SK-N-DZ (cell line): ENCODE results near the gene PRKAA2. TPM values are rescaled to one million over a fixed set of nuclear protein-coding genes. Genes with fewer than 3 reads are reported as not detected.
"Not testable (repeated sequence)": the region's sequence is repeated elsewhere in the genome, so short reads cannot be mapped to it uniquely, and the experiment has no call there.

ENCODE experiments used
- DNase-seq: peaks from one replicate; pipeline ENCODE4 v3.0.0-alpha.2; 2015; ENCODE audit warnings: low spot score
- polyA plus RNA-seq, 2 experiments: library from polyadenylated mRNA; depleted of rRNA; stranded (reverse); fragments of >200 nt; gene quantifications; 2 replicates each; pipeline ENCODE4 v1.2.3, GENCODE V29; 2014

The PRKAA2 gene
- polyA plus RNA-seq (2014; cell fraction: cytosol; rRNA removed): 5.1 and 5.3 TPM in 2 replicates
- 4.0 and 4.2 TPM in 2 replicates for polyA plus RNA-seq (2014; cell fraction: nucleus; rRNA removed)

GRCh38 chr1:56644919-56645676, at the start of gene PRKAA2:
PRKAA2 (plus strand) TSS chr1:56645314; CDS start chr1:56645388, 74 bp downstream.
- peak; percentile 41 for DNase-seq

DNA sequence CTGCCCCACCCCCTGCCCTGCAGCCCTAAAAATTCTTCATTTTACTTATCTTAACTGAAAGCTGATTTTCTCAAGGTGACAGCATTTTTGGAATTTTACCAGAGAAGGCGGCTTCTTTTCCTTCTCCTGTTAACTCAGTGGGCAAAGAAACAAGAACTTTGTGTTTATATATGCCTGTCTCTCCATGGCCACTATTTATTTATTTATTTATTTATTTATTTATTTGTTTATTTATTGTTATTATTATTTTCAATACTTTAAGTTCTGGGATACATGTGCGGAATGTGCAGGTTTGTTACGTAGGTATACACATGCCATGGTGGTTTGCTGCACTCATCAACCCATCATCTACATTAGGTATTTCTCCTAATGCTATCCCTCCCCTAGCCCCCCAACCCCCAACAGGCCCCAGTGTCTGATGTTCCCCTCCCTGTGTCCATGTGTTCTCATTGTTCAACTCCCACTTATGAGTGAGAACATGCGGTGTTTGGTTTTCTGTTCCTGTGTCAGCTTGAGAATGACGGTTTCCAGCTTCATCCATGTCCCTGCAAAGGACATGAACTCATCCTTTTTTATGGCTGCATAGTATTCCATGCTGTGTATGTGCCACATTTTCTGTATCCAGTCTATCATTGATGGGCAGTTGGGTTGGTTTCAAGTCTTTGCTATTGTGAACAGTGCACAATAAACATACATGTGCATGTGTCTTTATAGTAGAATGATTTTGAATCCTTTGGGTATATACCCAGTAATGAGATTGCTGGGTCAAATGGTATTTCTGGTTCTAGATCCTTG, 49.5 kb upstream of the PRKAA2 start:
- not testable (repeated sequence) for DNase-seq

DNA sequence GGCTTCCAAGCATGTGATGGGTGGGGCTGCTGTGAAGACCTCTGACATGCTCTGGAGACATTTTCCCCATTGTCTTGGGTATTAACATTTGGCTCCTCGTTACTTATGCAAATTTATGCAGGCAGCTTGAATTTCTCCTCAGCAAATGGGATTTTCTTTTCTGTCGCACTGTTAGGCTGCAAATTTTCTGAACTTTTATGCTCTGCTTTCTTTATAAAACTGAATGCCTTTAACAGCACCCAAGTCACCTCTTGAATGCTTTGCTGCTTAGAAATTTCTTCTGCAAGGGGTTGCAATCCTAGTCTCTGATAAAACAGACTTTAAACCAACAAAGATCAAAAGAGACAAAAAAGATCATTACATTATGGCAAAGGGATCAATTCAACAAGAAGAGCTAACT, 35.0 kb upstream of the PRKAA2 start:
- DNase-seq: not testable (repeated sequence)

DNA sequence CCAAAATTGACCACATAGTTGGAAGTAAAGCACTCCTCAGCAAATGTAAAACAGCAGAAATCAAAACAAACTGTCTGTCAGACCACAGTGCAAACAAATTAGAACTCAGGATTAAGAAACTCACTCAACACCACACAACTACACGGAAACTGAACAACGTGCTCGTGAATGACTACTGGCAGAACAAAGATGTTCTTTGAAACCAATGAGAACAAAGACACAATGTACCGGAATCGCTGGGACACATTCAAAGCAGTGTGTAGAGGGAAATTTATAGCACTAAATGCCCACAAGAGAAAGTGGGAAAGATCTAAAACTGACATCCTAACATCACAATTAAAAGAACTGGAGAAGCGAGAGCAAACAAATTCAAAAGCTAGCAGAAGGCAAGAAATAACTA, 34.3 kb upstream of the PRKAA2 start:
- not testable (repeated sequence) for DNase-seq

GRCh38 chr1:56617141-56617540, 28.0 kb upstream of the PRKAA2 start:
- no peak for DNase-seq

DNA sequence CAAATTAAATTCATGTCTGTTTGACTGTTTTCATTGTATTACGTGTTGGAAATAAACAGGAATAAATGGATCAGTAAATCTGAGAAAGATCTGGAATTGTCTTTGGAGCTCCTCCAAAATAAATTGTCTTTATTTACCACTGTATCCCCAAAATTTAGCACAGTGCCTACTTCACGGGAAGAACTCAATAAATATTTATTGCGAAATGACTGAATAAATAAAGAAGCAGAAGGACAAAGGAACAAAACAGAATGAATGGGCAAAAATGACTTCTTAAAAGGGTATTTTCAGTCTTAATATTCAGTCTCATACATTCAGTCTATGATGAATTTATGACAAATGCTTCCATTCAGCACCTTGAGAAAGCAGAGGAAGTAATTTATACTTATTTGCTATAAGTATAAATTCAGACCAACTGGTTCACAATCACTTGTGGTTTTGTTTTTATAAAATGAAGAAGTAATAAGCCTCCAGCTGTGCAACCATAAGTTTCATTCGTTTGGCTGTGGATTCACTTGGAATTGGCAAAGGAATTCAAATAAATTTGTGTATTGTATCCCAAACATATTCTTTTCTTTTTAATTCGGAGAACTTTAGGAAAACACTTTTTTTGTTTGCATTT, 19.2 kb upstream of the PRKAA2 start:
- DNase-seq: no peak

DNA sequence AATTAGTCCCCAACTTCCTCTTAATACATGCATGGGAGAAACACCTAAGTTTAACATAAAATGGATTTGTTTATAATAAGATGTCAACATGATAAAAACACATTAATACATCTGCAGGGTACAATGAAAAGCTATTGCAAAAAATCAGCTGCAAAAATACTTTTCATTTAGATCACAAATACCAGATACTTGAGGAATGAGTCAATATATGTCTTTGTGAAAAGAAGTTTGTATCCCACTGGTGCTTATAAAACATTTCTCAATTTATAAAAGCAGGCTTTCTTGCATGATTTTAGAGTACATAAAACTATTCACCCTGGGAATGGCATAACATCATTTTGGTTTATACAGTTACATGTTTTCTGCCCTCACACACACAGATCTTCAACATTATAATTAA, 18.6 kb upstream of the PRKAA2 start:
- no peak for DNase-seq

GRCh38 chr1:56627019-56627635, 18.0 kb upstream of the PRKAA2 start:
- no peak for DNase-seq

DNA sequence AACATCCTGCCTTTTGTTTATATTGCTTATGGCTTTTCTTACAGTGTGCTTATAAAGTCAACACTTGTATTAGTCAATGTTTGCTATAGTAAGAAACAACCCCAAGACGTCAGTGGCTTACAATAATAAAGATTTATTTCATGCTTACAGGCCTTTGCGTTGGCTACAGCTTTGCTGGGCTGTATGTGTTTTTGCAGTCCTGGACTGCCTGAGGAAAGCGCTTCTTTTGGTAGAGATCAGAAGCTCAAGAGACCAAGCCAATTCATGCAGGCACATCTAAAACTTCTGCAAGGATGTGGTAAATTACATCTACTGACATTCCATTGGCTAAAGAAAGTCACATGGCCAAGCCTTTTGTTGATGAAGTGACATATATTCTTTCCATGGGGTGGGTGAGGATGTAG, 17.5 kb upstream of the PRKAA2 start:
- DNase-seq: no peak

GRCh38 chr1:56630786-56631185, 14.3 kb upstream of the PRKAA2 start:
- DNase-seq: no peak

- no peak for DNase-seq
Observed at GRCh38 chr1:56631901-56632300, 13.2 kb upstream of the PRKAA2 start.

DNA sequence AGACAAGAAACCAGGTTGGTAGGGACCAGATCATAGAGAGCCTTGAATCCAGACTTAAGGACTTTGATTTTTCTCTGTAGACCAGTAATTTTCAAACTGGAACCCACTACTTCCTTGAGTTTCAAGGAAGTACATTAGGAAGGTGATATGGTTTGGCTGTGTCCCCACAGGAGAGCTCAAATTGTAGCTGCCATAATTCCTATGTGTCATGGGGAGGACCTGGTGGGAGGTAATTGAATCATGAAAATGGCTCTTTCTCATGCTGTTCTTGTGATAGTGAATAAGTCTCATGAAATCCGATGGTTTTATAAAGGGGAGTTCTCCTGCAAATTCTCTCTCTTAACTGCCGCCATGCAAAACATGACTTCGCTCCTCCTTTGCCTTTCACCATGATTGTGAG, 10.1 kb upstream of the PRKAA2 start:
- DNase-seq: no peak

DNA sequence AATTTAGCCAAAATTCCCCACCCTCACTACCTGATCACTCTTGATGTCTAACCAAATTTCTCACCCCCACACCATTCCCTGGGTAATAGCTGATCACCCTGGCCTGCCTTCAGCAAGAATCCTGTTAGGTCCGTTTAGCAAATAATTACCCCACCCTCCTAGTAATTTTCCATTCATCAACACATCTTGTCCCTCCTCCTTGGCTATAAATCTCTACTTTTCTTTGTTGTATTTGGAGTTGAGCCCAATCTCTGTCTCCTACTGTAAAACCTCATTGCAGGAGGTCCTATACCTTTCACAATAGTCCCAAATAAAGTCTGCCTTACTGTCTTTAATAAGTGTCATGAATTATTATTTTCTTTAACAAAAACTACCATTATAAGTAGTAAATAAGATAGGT, 6.9 kb upstream of the PRKAA2 start:
- DNase-seq: no peak

GRCh38 chr1:56639211-56639610, 5.9 kb upstream of the PRKAA2 start:
- no peak for DNase-seq

- no peak for DNase-seq
Observed at GRCh38 chr1:56643661-56644060, 1.5 kb upstream of the PRKAA2 start.

GRCh38 chr1:56644064-56644918, 823 bp upstream of the PRKAA2 start:
- DNase-seq: peak; percentile 29

- peak; percentile 18 for DNase-seq
Observed at GRCh38 chr1:56645677-56646305, 677 bp downstream of the PRKAA2 start.

- DNase-seq: no peak
Observed at GRCh38 chr1:56646611-56647010, 1.5 kb downstream of the PRKAA2 start.

DNA sequence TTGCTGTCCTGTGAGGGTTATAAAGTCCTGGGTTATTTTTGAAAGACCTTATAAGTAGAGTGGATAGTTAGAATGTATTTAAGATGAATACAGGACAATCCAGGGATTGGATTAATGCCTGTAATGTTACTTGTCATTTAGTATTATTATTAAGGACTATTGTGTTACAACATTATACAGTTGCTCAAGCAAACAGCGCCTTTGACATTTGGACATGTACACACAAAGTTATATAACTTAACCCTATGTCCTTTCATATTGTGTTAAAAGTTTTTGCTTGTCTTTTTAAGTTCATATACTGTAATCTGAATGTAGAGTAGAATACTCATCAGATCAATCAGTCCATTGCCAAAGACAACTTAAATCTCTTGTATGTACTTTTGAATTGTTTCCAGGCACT, 2.0 kb downstream of the PRKAA2 start:
- no peak for DNase-seq

DNA sequence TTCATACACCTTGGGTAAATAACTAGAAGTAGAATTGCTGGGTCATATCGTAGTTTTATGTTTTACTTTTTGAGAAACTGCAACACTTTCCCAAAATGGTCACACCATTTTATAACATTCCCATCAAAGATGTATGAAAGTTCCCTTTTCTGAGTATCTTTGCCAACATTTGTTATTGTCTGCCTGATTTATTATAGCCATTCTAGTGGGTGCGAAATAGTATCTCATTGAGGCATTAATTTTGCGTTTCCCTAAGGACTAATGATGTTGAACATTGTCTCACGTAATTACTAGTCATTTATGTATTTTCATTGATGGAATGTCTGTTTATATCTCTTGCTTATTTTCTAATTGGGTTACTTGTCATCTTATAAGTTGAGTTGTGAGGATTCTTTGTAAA, 3.4 kb downstream of the PRKAA2 start:
- no peak for DNase-seq
